Fibroblast of lung (primary cell): ENCODE data around the gene RABGAP1L. TPM values are rescaled to one million over a fixed set of nuclear protein-coding genes. Genes with fewer than 3 reads are reported as not detected.
"Not testable (repeated sequence)": the region's sequence is repeated elsewhere in the genome, so short reads cannot be mapped to it uniquely, and the experiment has no call there.

Experiments used
- DNase-seq, 2 donors: peaks; one replicate each; pipeline versions ENCODE4 v3.0.0 to v3.0.0-alpha.2; 2010; ENCODE audit warnings: low read depth in 2 of 2
- H2AFZ ChIP-seq: 2 replicates; pipeline ENCODE4 v1.5.1; 2012; ENCODE audit warnings: low read length, control low read depth, inconsistent platforms
- H3K27ac ChIP-seq: 2 replicates; pipeline ENCODE4 v1.5.1; 2011; ENCODE audit warnings: low read length, control low read depth; ENCODE audit not compliant: insufficient read depth
- H3K27me3 ChIP-seq: 2 replicates; pipeline ENCODE4 v1.5.1; 2011; ENCODE audit warnings: mild to moderate bottlenecking, low read length; ENCODE audit not compliant: control insufficient read depth, insufficient read depth
- H3K36me3 ChIP-seq: 2 replicates; pipeline ENCODE4 v1.5.1; 2011; ENCODE audit warnings: low read length; ENCODE audit not compliant: control insufficient read depth, insufficient read depth
- H3K4me1 ChIP-seq: 2 replicates; pipeline ENCODE4 v1.5.1; 2011; ENCODE audit warnings: low read length; ENCODE audit not compliant: control insufficient read depth, insufficient read depth; ENCODE audit errors: extremely low read depth
- H3K4me2 ChIP-seq: 2 replicates; pipeline ENCODE4 v1.5.1; 2011; ENCODE audit warnings: low read length, control low read depth; ENCODE audit not compliant: insufficient read depth; ENCODE audit errors: extremely low read depth
- H3K4me3 ChIP-seq, 4 experiments: fragments of 200-600 bp in 1 of 4; sonication (generic) in 1 of 4; replicated peaks in 1 of 4; 2 replicates each; pipeline ENCODE4 v1.5.1; 2011 to 2016; ENCODE audit warnings: low read length in 4 of 4, low read depth in 3 of 4, mild to moderate bottlenecking in 3 of 4, control low read depth in 2 of 4, inconsistent platforms in 1 of 4, mixed read lengths in 1 of 4; ENCODE audit not compliant: insufficient read depth in 1 of 4; ENCODE audit errors: control extremely low read depth in 1 of 4
- H3K79me2 ChIP-seq: 2 replicates; pipeline ENCODE4 v1.5.1; 2012; ENCODE audit warnings: mild to moderate bottlenecking, low read length, inconsistent platforms; ENCODE audit not compliant: control insufficient read depth, insufficient read depth
- H3K9ac ChIP-seq: 2 replicates; pipeline ENCODE4 v1.5.1; 2011; ENCODE audit warnings: mild to moderate bottlenecking, low read length, control low read depth; ENCODE audit not compliant: insufficient read depth
- H3K9me3 ChIP-seq: 2 replicates; pipeline ENCODE4 v1.5.1; 2012; ENCODE audit warnings: low read depth, low read length; ENCODE audit not compliant: control insufficient read depth, insufficient read depth
- H4K20me1 ChIP-seq: 2 replicates; pipeline ENCODE4 v1.5.1; 2011; ENCODE audit warnings: low read length; ENCODE audit not compliant: control insufficient read depth, insufficient read depth; ENCODE audit errors: extremely low read depth
- CTCF ChIP-seq, 2 donors: IDR thresholded peaks in 1 of 2; conservative IDR thresholded peaks in 1 of 2; 1 replicate in 1 of 2; 2 replicates in 1 of 2; pipeline ENCODE4 v1.5.1; 2011 to 2012; ENCODE audit warnings: low read length in 2 of 2, control low read depth in 1 of 2, inconsistent platforms in 1 of 2, low read depth in 1 of 2, mild to moderate bottlenecking in 1 of 2
- EZH2 ChIP-seq: IDR thresholded peaks from 2 replicates; pipeline ENCODE4 v1.5.1; 2012; ENCODE audit warnings: low read length, control low read depth, mild to moderate bottlenecking; ENCODE audit errors: missing control alignments
- polyA plus RNA-seq, 2 donors: library from polyadenylated mRNA; depleted of rRNA in 1 of 2; stranded (reverse) in 1 of 2; unstranded in 1 of 2; fragments of >200 nt; gene quantifications; 2 replicates each; pipeline ENCODE4 v1.2.1, GENCODE V29; 2011 to 2012; ENCODE audit warnings: missing spikeins in 1 of 2
- total RNA-seq: library from RNA; depleted of rRNA; stranded (reverse); fragments of >200 nt; gene quantifications from 2 replicates; pipeline ENCODE4 v1.2.1, GENCODE V29; 2014

Gene RABGAP1L
- total and polyA plus RNA-seq, 2 donors (not counting 1 experiment from before 2014, with no cell fraction given) = 33.8 to 36.5 TPM

GRCh38 chr1:175023043-175023921, 864.0 kb downstream of the RABGAP1L start, which contains the start of gene MRPS14:
Gene MRPS14 (minus strand): TSS chr1:175023425. CDS start chr1:175023408, 17 bp downstream.
- TF ChIP-seq CTCF (conservative IDR thresholded peaks at IDR 0.05 in 1 of 2, IDR thresholded peaks at IDR 0.05 in 1 of 2; ENCODE audit: low read depth in 1 of 2, low read length in 2 of 2) (no peak), EZH2 (no peak)
- Histone ChIP-seq H2AFZ (peak within 1 kb of the TSS; percentile 93), H4K20me1 (no peaks in the 10 kb centered on the region), H3K79me2 (peaks cover 28% of the 10 kb centered on the region), H3K4me2 (peak within 1 kb of the TSS; percentile 77), H3K9me3 (no peaks in the 10 kb centered on the region), H3K4me1 (no peaks in the 10 kb centered on the region), H3K36me3 (peaks cover 2% of the 10 kb centered on the region), H3K27ac (peak within 1 kb of the TSS; percentile 92), H3K27me3 (no peaks in the 10 kb centered on the region), H3K9ac (peak within 1 kb of the TSS; percentile 90), H3K4me3 (peak within 1 kb of the TSS; percentile 63 to 100 (median 87))
- peak; percentile 98 to 99 for DNase-seq

- not testable (repeated sequence) for DNase-seq, H3K27me3 ChIP-seq, H3K4me1 ChIP-seq, H4K20me1 ChIP-seq, H3K9ac ChIP-seq, H3K9me3 ChIP-seq, H3K36me3 ChIP-seq
- Histone ChIP-seq H3K27ac (peak overlapping the region; percentile 92), H3K79me2 (peaks cover 28% of the 10 kb centered on the region), H3K4me2 (peak overlapping the region; percentile 64), H3K4me3 (peak overlapping the region; percentile 63 to 100 (median 87)), H2AFZ (peak overlapping the region; percentile 87)
Measured at GRCh38 chr1:175023922-175024242, 864.6 kb downstream of the RABGAP1L start.

GRCh38 chr1:175024773-175025172, 865.5 kb downstream of the RABGAP1L start:
- Histone ChIP-seq H3K9me3 (no peaks in the 10 kb centered on the region), H3K4me2 (no peak overlapping the region), H3K4me3 (no peak overlapping the region), H3K27me3 (no peaks in the 10 kb centered on the region), H3K9ac (no peak overlapping the region), H2AFZ (no peak overlapping the region), H4K20me1 (no peaks in the 10 kb centered on the region), H3K27ac (no peak overlapping the region), H3K36me3 (no peaks in the 10 kb centered on the region), H3K79me2 (peaks cover 26% of the 10 kb centered on the region), H3K4me1 (no peaks in the 10 kb centered on the region)
- DNase-seq = no peak
- no peak for TF ChIP-seq CTCF (conservative IDR thresholded peaks at IDR 0.05 in 1 of 2, IDR thresholded peaks at IDR 0.05 in 1 of 2; ENCODE audit: low read depth in 1 of 2, low read length in 2 of 2)
- TF ChIP-seq EZH2 = no peak
